ENCODE measurements around the gene ZNF626.
A peak's percentile ranks its signal among the peaks of the same experiment; 100 is the strongest.
"Not testable (repeated sequence)": the region's sequence is repeated elsewhere in the genome, so short reads cannot be mapped to it uniquely, and the experiment has no call there.

The ZNF626 gene
- 5.0 to 16.4 (median 11.8) reads per million in 4 experiments for total RNA-seq

GRCh38 chr19:20661150-20661819 lies at the start of gene ZNF626:
Gene ZNF626 (minus strand): TSS chr19:20661571. CDS start chr19:20661446, 125 bp downstream.
- peak; percentile 85 for DNase-seq

- DNase-seq, result no peak
These were observed 7.9 kb upstream of the ZNF626 start for GRCh38 chr19:20669263-20669662.

- no peak for DNase-seq
These were observed 5.9 kb upstream of the ZNF626 start for GRCh38 chr19:20667281-20667680.

DNA sequence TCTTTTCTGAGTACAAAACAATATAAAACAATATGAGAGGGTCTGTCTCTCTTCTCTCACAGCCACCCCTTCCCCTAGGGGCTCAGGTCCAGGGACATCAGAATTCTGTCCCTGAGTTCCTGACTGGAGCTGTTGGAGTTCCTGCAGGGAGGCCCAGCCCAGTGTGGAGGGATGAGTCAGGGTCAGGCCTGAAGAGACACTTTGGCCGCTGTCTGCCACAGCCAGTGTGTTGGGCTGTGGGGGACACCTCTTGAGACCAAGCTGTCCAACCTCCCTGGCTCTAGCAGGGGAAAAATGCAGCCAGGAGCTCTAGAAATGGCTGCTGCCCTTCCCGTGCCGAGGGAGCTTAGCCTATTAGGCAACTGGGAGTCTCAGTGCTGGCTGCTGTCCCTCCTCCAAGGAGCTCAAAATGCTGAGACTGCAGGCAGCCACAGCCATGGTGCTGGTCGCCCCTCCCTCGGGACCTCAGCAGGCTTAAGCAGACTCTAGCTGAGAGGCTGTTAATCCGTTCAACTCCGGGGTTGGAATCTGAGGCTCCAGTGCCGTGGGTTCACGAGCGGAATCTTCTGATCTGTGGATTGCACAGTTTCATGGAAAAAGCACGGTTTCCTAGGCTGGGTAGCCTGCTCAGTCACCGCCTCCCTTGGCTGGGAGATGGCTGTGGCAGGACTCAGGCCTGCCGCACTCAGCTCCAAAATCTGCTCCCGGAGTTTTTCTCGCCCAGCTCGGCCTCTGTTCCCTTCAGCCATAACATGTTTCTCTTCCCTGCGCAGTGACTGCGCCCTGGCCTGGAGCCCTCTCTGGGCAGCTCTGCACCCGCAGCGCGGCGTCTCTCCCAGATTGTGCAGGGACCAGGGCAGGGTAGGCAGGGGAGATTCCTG lies 3.8 kb upstream of the ZNF626 start:
- DNase-seq, result no peak

DNA sequence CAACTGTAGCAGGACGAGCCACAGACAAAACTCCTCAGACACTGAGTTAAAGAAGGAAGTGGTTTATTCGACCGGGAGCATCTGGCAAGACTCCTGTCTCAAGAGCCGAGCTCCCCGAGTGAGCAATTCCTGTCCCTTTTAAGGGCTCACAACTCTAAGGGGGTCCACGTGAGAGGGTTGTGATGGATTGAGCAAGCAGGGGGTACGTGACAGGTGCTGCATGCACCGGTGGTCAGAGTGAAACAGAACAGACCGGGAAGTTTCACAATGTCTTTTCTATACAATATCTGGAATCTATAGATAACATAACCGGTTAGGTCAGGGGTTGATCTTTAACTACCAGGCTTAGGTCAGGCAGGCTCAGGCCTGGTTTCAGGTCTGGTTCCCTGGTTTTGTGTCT lies 3.1 kb upstream of the ZNF626 start:
- not testable (repeated sequence) for DNase-seq

- DNase-seq, result no peak
These were observed 1.2 kb upstream of the ZNF626 start for GRCh38 chr19:20662421-20663105.

- DNase-seq, result no peak
These were observed 764 bp downstream of the ZNF626 start for GRCh38 chr19:20660473-20661140.

DNA sequence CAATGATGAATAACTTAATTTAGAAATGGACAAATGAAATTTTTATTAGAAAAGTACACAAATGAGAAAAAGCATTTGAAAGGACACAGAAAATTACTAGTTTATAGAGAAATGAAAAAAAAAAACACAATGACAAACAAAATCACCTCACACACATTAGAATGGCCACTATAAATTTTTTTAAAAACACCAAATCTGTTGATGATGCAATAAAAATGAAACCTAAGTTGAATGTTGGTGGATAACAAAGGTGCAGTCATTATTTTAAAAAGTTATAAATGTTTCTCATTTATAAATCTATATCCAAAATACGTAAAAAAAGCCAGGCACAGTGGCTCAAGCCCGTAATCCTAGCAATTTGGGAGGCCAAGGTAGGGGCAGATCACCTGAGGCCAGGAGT lies 20.8 kb downstream of the ZNF626 start:
- no peak for DNase-seq

DNA sequence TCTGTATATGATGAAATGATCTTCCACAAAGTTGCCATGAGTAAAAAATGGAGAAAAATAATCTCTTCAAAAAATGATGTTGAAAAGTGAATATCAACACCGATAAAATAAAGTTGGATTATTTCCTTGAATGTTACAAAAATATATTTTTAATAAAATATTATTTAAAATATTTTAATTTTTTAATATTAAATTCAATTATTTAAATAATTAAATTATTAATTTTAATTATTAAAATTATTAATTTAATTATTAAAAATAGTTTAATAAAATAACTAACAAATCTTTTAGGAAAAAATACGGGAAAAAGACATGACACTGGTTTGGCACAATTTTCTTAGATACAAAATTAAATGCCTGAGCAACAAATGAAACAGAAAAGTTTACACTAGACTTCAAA lies 21.3 kb downstream of the ZNF626 start:
- no peak for DNase-seq

DNA sequence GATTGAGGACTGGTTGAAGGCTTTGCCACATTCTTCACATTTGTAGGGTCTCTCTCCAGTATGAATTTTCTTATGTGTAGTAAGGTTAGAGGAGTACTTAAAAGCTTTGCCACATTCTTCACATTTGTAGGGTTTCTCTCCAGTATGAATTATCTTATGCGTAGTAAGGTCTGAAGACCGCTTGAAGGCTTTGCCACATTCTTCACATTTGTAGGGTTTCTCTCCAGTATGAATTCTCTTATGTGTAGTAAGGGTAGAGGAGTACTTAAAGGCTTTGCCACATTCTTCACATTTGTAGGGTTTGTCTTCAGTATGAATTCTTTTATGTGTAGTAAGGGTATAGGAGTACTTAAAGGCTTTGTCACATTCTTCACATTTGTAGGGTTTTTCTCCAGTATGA lies 36.8 kb downstream of the ZNF626 start:
- not testable (repeated sequence) for DNase-seq

DNA sequence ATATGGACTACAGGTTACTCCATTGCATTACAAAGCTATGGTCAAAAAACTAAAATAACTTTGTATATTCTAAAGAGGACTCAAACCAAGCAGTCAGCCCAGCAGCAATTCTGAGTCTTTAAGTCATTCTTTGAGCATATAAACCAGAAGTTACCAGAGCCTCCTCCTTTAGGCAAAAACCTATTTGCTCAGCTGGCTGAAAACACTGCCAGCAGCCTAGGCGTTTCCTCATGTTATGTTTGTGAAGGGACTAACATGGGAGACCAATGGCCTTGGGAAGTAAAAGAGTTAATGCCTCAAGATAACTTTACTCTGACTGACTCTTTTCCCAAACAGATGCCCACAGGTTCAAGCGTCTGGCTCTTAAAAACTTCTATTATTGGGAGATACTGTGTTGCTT lies 45.3 kb downstream of the ZNF626 start:
- DNase-seq, result no peak

GRCh38 chr19:20614971-20615370 lies 46.4 kb downstream of the ZNF626 start:
- not testable (repeated sequence) for DNase-seq

DNA sequence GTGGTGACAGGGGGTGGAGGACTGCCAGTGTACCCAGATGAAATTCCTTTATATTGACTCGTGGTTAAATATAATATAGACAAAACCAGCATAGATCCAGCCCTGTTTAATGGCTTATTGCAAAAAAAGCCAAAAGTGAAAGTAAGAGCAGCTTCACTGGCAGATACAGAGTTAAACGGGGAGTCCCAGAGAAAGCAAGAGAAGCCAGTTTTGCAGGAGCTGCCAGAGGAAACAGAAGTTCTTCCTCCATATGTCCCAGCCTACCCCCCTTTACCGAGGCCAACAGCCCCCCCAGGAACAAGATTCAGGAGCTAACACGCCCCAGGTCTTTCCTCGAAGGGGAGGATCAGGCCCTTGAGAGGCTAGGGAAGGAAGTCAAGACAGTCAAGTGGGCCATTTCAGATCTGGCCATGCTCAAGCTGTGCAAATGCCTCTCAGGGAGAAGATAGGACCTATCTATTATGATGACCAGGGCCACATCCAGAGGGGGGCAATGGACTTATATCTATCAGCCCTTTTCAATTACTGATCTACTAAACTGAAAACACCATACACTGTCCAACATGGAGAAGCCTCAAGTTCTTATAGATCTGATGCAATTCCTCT lies 48.6 kb downstream of the ZNF626 start:
- DNase-seq, result no peak

GRCh38 chr19:20611866-20612265 lies 49.5 kb downstream of the ZNF626 start:
- DNase-seq, result no peak

DNA sequence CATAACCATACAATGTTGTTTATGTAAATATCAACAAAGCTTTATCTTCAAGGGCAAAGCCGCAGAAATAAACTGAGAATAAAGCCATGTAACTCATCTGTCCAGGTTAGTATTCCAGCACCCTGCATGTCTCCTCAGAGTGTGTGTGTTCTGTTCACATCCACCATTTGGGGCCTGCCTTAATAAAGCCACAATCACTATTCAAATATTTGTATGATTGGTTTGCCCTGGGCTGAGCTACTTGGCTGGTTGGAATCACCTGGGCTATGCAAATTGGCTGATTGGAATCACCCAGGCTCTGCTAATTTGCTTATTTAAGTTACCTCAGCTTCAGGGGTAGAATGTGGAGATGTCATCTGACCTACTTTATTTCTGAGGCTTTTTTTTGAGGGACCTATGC lies 53.4 kb downstream of the ZNF626 start:
- DNase-seq, result no peak
